CD4-positive, alpha-beta T cell (primary cell): ENCODE measurements around the gene ZC3HAV1L. TPM values are rescaled to one million over a fixed set of nuclear protein-coding genes. Genes with fewer than 3 reads are reported as not detected.

Experiments
- ATAC-seq: fragments of 200-7000 bp; cut with Tn5 transposase; one replicate; pipeline ENCODE4 v1.10.0; 2022; ENCODE audit warnings: mild to moderate bottlenecking; ENCODE audit not compliant: poor library complexity
- CTCF ChIA-PET: fragments of 350-600 bp; sonication (Branson Sonifier 250); formaldehyde crosslinking; loops from one replicate; lab custom pipeline; 2021; ENCODE audit warnings: antibody characterized with exemption, inconsistent platforms; lab: Charles Lee
- POLR2A ChIA-PET: fragments of 350-600 bp; sonication (Branson Sonifier 250); formaldehyde crosslinking; loops from one replicate; lab custom pipeline; 2021; ENCODE audit warnings: antibody characterized with exemption, inconsistent platforms; lab: Charles Lee
- DNase-seq, 14 experiments: peaks; one replicate each; pipeline ENCODE4 v3.0.0-alpha.2; 2013 to 2020; ENCODE audit warnings: mixed read lengths in 2 of 14
- H3K27ac ChIP-seq, 2 donors: one replicate each; pipeline versions ENCODE4 v1.5.1 to v1.7.0; 2013; ENCODE audit warnings: low read length in 2 of 2, low read depth in 1 of 2, mild to moderate bottlenecking in 1 of 2
- H3K27me3 ChIP-seq, 2 experiments: 1 replicate in 1 of 2; 2 replicates in 1 of 2; pipeline versions ENCODE4 v1.6.1 to v1.7.0; 2013; ENCODE audit warnings: low read length in 2 of 2, control low read depth in 1 of 2, mild to moderate bottlenecking in 1 of 2, moderate library complexity in 1 of 2; ENCODE audit not compliant: insufficient read depth in 2 of 2, control insufficient read depth in 1 of 2
- H3K36me3 ChIP-seq: one replicate; pipeline ENCODE4 v1.6.1; 2013; ENCODE audit warnings: low read length, control low read depth; ENCODE audit not compliant: insufficient read depth
- H3K4me1 ChIP-seq: one replicate; pipeline ENCODE4 v1.6.1; 2013; ENCODE audit warnings: low read length, control low read depth; ENCODE audit not compliant: insufficient read depth
- H3K4me3 ChIP-seq: one replicate; pipeline ENCODE4 v1.5.1; 2013; ENCODE audit warnings: mild to moderate bottlenecking, low read length, moderate library complexity
- H3K9me3 ChIP-seq, 2 experiments: 1 replicate in 1 of 2; 2 replicates in 1 of 2; pipeline versions ENCODE4 v1.6.1 to v1.7.0; 2013; ENCODE audit warnings: low read length in 2 of 2, mild to moderate bottlenecking in 2 of 2, control low read depth in 1 of 2, moderate library complexity in 1 of 2; ENCODE audit not compliant: control insufficient read depth in 1 of 2, insufficient read depth in 1 of 2
- H3K27ac Mint-ChIP-seq: one replicate; pipeline ENCODE4 v1.8.0; 2020; ENCODE audit warnings: mixed read lengths
- H3K27me3 Mint-ChIP-seq: one replicate; pipeline ENCODE4 v1.8.0; 2021; ENCODE audit warnings: mixed read lengths
- H3K36me3 Mint-ChIP-seq: one replicate; pipeline ENCODE4 v1.8.0; 2021; ENCODE audit warnings: low read depth, mixed read lengths
- H3K4me1 Mint-ChIP-seq: one replicate; pipeline ENCODE4 v1.8.0; 2021; ENCODE audit warnings: low read depth, mixed read lengths
- H3K4me3 Mint-ChIP-seq: one replicate; pipeline ENCODE4 v1.8.0; 2020; ENCODE audit warnings: mild to moderate bottlenecking, mixed read lengths
- H3K9me3 Mint-ChIP-seq: one replicate; pipeline ENCODE4 v1.8.0; 2020; ENCODE audit warnings: mixed read lengths
- CTCF ChIP-seq: fragments of 200-600 bp; IDR thresholded peaks from one replicate; pipeline ENCODE4 v1.8.0; 2022; ENCODE audit warnings: antibody characterized with exemption, mild to moderate bottlenecking
- intact Hi-C, 2 experiments: fragments of 100-400 bp; cut with DNase I in 1 of 2; cut with micrococcal nuclease in 1 of 2; formaldehyde crosslinking; loops; one replicate each; pipeline versions ENCODE4 v1.15.1 to v1.9.0; 2023 to 2025; cut with DNase I, micrococcal nuclease
- total RNA-seq, 174 experiments: library from RNA in 2 of 174; stranded (reverse) in 2 of 174; gene quantifications; one replicate each; pipeline ENCODE4 v1.2.3 and lab custom pipeline; 2021 to 2026

ZC3HAV1L gene
- total RNA-seq, 2 experiments from 2014 or later = 0.44 to 0.50 TPM

- Histone ChIP-seq H3K36me3 (no peaks in the 10 kb centered on the region), H3K4me1 (no peaks in the 10 kb centered on the region), H3K27me3 (peaks cover 0 to 3% of the 10 kb centered on the region in 2 experiments), H3K9me3 (peaks cover 0 to 5% of the 10 kb centered on the region in 2 experiments), H3K4me3 (no peak overlapping the region), H3K27ac (no peak overlapping the region)
- peaks cover 17% of the 10 kb centered on the region for H3K27me3 Mint-ChIP-seq
- peak overlapping the region; percentile 25 for H3K4me3 Mint-ChIP-seq
- H3K27ac Mint-ChIP-seq = no peak overlapping the region
- TF ChIP-seq CTCF = no peak
- ChIA-PET POLR2A (no interaction called here), CTCF (no interaction called here)
- intact Hi-C loops = no loop called here
- DNase-seq = no peak
- peaks cover 7% of the 10 kb centered on the region for H3K4me1 Mint-ChIP-seq
- no peaks in the 10 kb centered on the region for H3K36me3 Mint-ChIP-seq
- no peak for ATAC-seq
- no peaks in the 10 kb centered on the region for H3K9me3 Mint-ChIP-seq
These were observed 36.4 kb downstream of the ZC3HAV1L start for GRCh38 chr7:138999414-138999813.

- ChIA-PET CTCF (no interaction called here), POLR2A (no interaction called here)
- ATAC-seq = no peak
- Histone ChIP-seq H3K4me3 (no peak overlapping the region), H3K9me3 (no peaks in the 10 kb centered on the region), H3K4me1 (no peaks in the 10 kb centered on the region), H3K27me3 (peaks cover 4 to 5% of the 10 kb centered on the region in 2 experiments), H3K36me3 (no peaks in the 10 kb centered on the region), H3K27ac (no peak overlapping the region)
- Mint-ChIP-seq H3K4me1 (no peaks in the 10 kb centered on the region), H3K27ac (no peak overlapping the region), H3K36me3 (no peaks in the 10 kb centered on the region), H3K4me3 (no peak overlapping the region), H3K9me3 (no peaks in the 10 kb centered on the region), H3K27me3 (peaks cover 30% of the 10 kb centered on the region)
- TF ChIP-seq CTCF = no peak
- intact Hi-C loops = no loop called here
- no peak for DNase-seq
These were observed 43.8 kb downstream of the ZC3HAV1L start for GRCh38 chr7:138992052-138992531.

- Histone ChIP-seq H3K9me3 (no peaks in the 10 kb centered on the region), H3K4me1 (no peaks in the 10 kb centered on the region), H3K36me3 (no peaks in the 10 kb centered on the region), H3K27me3 (no peaks in the 10 kb centered on the region), H3K27ac (no peak overlapping the region), H3K4me3 (no peak overlapping the region)
- intact Hi-C loops = no loop called here
- Mint-ChIP-seq H3K9me3 (no peaks in the 10 kb centered on the region), H3K36me3 (no peaks in the 10 kb centered on the region), H3K27ac (no peak overlapping the region), H3K4me3 (no peak overlapping the region), H3K27me3 (peaks cover 29% of the 10 kb centered on the region), H3K4me1 (no peaks in the 10 kb centered on the region)
- ChIA-PET POLR2A (no interaction called here), CTCF (interaction anchor here (1.3 kb wide), 1 partner anchor 11 kb away, joined by 5 read pairs; no protein-coding TSS in a partner anchor)
- TF ChIP-seq CTCF = no peak
- DNase-seq (no peak), ATAC-seq (no peak)
These were observed 48.2 kb downstream of the ZC3HAV1L start for GRCh38 chr7:138987686-138988085.
